H1 (cell line): ENCODE results near the gene SPDEF. TPM values are rescaled to one million over a fixed set of nuclear protein-coding genes. Genes with fewer than 3 reads are reported as not detected.
A peak's percentile ranks its signal among the peaks of the same experiment; 100 is the strongest.

Experiments
- CTCF ChIA-PET: fragments of 300-600 bp; sonication (Branson Sonifier 250); formaldehyde crosslinking; loops from one replicate; lab custom pipeline; 2021; ENCODE audit not compliant: partially characterized antibody; lab: Charles Lee
- POLR2A ChIA-PET: fragments of 300-600 bp; sonication (Branson Sonifier 250); formaldehyde crosslinking; loops from one replicate; lab custom pipeline; 2021; ENCODE audit warnings: inconsistent platforms; ENCODE audit not compliant: partially characterized antibody; lab: Charles Lee
- DNase-seq, 2 experiments: peaks; one replicate each; pipeline versions ENCODE4 v3.0.0 to v3.0.0-alpha.2; 2010 to 2022; ENCODE audit warnings: low spot score in 2 of 2, low read depth in 1 of 2, mixed read lengths in 1 of 2
- FAIRE-seq: peaks from 2 replicates; lab custom pipeline; 2011; peaks lifted over from hg19 to GRCh38; lab: Jason Lieb, UNC
- H2AFZ ChIP-seq: 2 replicates; pipeline ENCODE4 v1.8.1; 2012; ENCODE audit warnings: low read length, inconsistent platforms
- H2AK5ac ChIP-seq: 2 replicates; pipeline ENCODE4 v1.6.1; 2013; ENCODE audit warnings: low read depth, low read length
- H2BK120ac ChIP-seq: replicated peaks from 2 replicates; pipeline ENCODE3; 2013; ENCODE audit warnings: low read depth, low read length, inconsistent platforms
- H2BK12ac ChIP-seq: 2 replicates; pipeline ENCODE4 v1.6.1; 2013; ENCODE audit warnings: low read depth, low read length
- H2BK15ac ChIP-seq: 2 replicates; pipeline ENCODE4 v1.6.1; 2013; ENCODE audit warnings: low read length
- H2BK20ac ChIP-seq: 2 replicates; pipeline ENCODE4 v1.6.1; 2013; ENCODE audit warnings: low read length
- H2BK5ac ChIP-seq: 2 replicates; pipeline ENCODE4 v1.6.1; 2013; ENCODE audit warnings: low read depth, low read length
- H3K14ac ChIP-seq: 2 replicates; pipeline ENCODE4 v1.6.1; 2013; ENCODE audit warnings: inconsistent platforms; ENCODE audit not compliant: insufficient read length
- H3K18ac ChIP-seq: 2 replicates; pipeline ENCODE4 v1.6.1; 2013; ENCODE audit warnings: low read length; ENCODE audit errors: extremely low read depth
- H3K23ac ChIP-seq: 2 replicates; pipeline ENCODE4 v1.6.1; 2013; ENCODE audit warnings: inconsistent platforms; ENCODE audit not compliant: insufficient read length
- H3K23me2 ChIP-seq: 2 replicates; pipeline ENCODE4 v1.6.1; 2013; ENCODE audit warnings: low read depth, low read length
- H3K27ac ChIP-seq: 2 replicates; pipeline ENCODE4 v1.6.1; 2011; ENCODE audit warnings: low read depth, low read length, inconsistent platforms
- H3K27me3 ChIP-seq, 4 experiments: replicated peaks in 1 of 4; 1 replicate in 1 of 4; 2 replicates in 3 of 4; pipeline versions ENCODE4 v1.6.1 to v1.8.1; 2011 to 2013; ENCODE audit warnings: low read length in 3 of 4, mild to moderate bottlenecking in 3 of 4, inconsistent platforms in 2 of 4, mixed read lengths in 2 of 4, moderate library complexity in 1 of 4; ENCODE audit not compliant: control insufficient read depth in 3 of 4, insufficient read depth in 3 of 4; ENCODE audit errors: extremely low read depth in 1 of 4
- H3K36me3 ChIP-seq, 4 experiments: 2 replicates each; pipeline versions ENCODE4 v1.6.1 to v1.8.1; 2011 to 2013; ENCODE audit warnings: mild to moderate bottlenecking in 4 of 4, low read length in 3 of 4, moderate library complexity in 2 of 4, control low read depth in 1 of 4, inconsistent platforms in 1 of 4; ENCODE audit not compliant: insufficient read depth in 4 of 4, control insufficient read depth in 2 of 4
- H3K4ac ChIP-seq: replicated peaks from 2 replicates; pipeline ENCODE3; 2013; ENCODE audit warnings: low read length, low read depth, mixed read lengths, inconsistent platforms; ENCODE audit not compliant: insufficient read length
- H3K4me1 ChIP-seq, 4 experiments: replicated peaks in 1 of 4; 1 replicate in 1 of 4; 2 replicates in 3 of 4; pipeline versions ENCODE4 v1.6.1 to v1.8.1; 2011 to 2013; ENCODE audit warnings: low read length in 3 of 4, inconsistent platforms in 2 of 4, mixed read lengths in 1 of 4; ENCODE audit not compliant: insufficient read depth in 4 of 4, control insufficient read depth in 3 of 4
- H3K4me2 ChIP-seq, 2 experiments: 2 replicates each; pipeline versions ENCODE4 v1.6.1 to v1.8.1; 2011 to 2013; ENCODE audit warnings: low read depth in 2 of 2, low read length in 2 of 2, control low read depth in 1 of 2, inconsistent platforms in 1 of 2, mild to moderate bottlenecking in 1 of 2; ENCODE audit not compliant: insufficient read depth in 1 of 2
- H3K4me3 ChIP-seq, 4 experiments: fragments of 200-600, 300-600 bp in 1 of 4; sonication (generic), shearing (Covaris generic), sonication (Bioruptor Twin) in 1 of 4; 2 replicates each; pipeline versions ENCODE4 v1.5.1 to v1.8.1; 2011 to 2016; ENCODE audit warnings: low read length in 4 of 4, low read depth in 3 of 4, control low read depth in 2 of 4, inconsistent platforms in 2 of 4, mild to moderate bottlenecking in 2 of 4, mixed read lengths in 1 of 4, moderate library complexity in 1 of 4; ENCODE audit not compliant: insufficient read depth in 2 of 4; ENCODE audit errors: extremely low read depth in 1 of 4
- H3K56ac ChIP-seq: replicated peaks from 2 replicates; pipeline ENCODE3; 2013; ENCODE audit warnings: low read depth, mild to moderate bottlenecking, mixed read lengths, low read length, inconsistent platforms; ENCODE audit not compliant: insufficient read length
- H3K79me1 ChIP-seq: 2 replicates; pipeline ENCODE4 v1.6.1; 2013; ENCODE audit warnings: low read depth, low read length, control low read depth
- H3K79me2 ChIP-seq, 2 experiments: 2 replicates each; pipeline versions ENCODE4 v1.6.1 to v1.8.1; 2012 to 2013; ENCODE audit warnings: low read length in 2 of 2, mild to moderate bottlenecking in 2 of 2, inconsistent platforms in 1 of 2; ENCODE audit not compliant: insufficient read depth in 2 of 2, control insufficient read depth in 1 of 2
- H3K9ac ChIP-seq, 4 experiments: replicated peaks in 1 of 4; 1 replicate in 1 of 4; 2 replicates in 3 of 4; pipeline versions ENCODE4 v1.6.1 to v1.8.1; 2011 to 2013; ENCODE audit warnings: low read depth in 3 of 4, low read length in 3 of 4, control low read depth in 2 of 4, mild to moderate bottlenecking in 2 of 4, moderate library complexity in 2 of 4, inconsistent platforms in 1 of 4; ENCODE audit errors: extremely low read depth in 1 of 4
- H3K9me3 ChIP-seq, 2 experiments: 2 replicates each; pipeline versions ENCODE4 v1.6.1 to v1.8.1; 2012 to 2013; ENCODE audit warnings: mild to moderate bottlenecking in 2 of 2, moderate library complexity in 2 of 2, control low read depth in 1 of 2, inconsistent platforms in 1 of 2, low read depth in 1 of 2, low read length in 1 of 2, mixed read lengths in 1 of 2; ENCODE audit not compliant: insufficient read depth in 2 of 2
- H4K20me1 ChIP-seq, 2 experiments: replicated peaks in 1 of 2; 2 replicates each; pipeline versions ENCODE3 to v1.8.1; 2011 to 2013; ENCODE audit warnings: inconsistent platforms in 2 of 2, low read length in 2 of 2, mild to moderate bottlenecking in 1 of 2; ENCODE audit not compliant: insufficient read depth in 2 of 2, control insufficient read depth in 1 of 2
- H4K5ac ChIP-seq: 2 replicates; pipeline ENCODE4 v1.6.1; 2013; ENCODE audit warnings: low read length, low read depth, mixed read lengths, inconsistent platforms; ENCODE audit not compliant: insufficient read length
- H4K8ac ChIP-seq: 2 replicates; pipeline ENCODE4 v1.8.0; 2013; ENCODE audit warnings: mild to moderate bottlenecking, moderate library complexity, low read length, inconsistent platforms; ENCODE audit not compliant: insufficient read depth; ENCODE audit errors: extremely low read depth
- H4K91ac ChIP-seq: replicated peaks from 2 replicates; pipeline ENCODE3; 2013; ENCODE audit warnings: low read length, mixed read lengths, inconsistent platforms; ENCODE audit not compliant: insufficient read length
- CHD1 ChIP-seq: IDR thresholded peaks from 2 replicates; pipeline ENCODE4 v1.6.1; 2012; ENCODE audit warnings: low read depth, low read length, improper control_type of control experiment
- KDM5A ChIP-seq: fragments of 200-600 bp; IDR thresholded peaks from 2 replicates; pipeline ENCODE4 v1.7.1; 2012; ENCODE audit warnings: mild to moderate bottlenecking, low read length, inconsistent platforms, mixed read lengths
- NRF1 ChIP-seq: IDR thresholded peaks from 2 replicates; pipeline ENCODE4 v1.6.1; 2011; ENCODE audit warnings: mild to moderate bottlenecking, low read depth, low read length, improper control_type of control experiment
- SIN3A ChIP-seq, 2 experiments: IDR thresholded peaks in 1 of 2; conservative IDR thresholded peaks in 1 of 2; 2 replicates each; pipeline ENCODE4 v1.6.1; 2011 to 2012; ENCODE audit warnings: low read length in 2 of 2, improper control_type of control experiment in 1 of 2, low read depth in 1 of 2, mild to moderate bottlenecking in 1 of 2
- WGBS, 2 experiments: shearing (Covaris generic) in 1 of 2; methylation state at CpG; one replicate each; pipeline versions ENCODE4 v1.1.6 to v1.1.7; 2013 to 2015; ENCODE audit warnings: low lambda C conversion rate in 2 of 2, mixed read lengths in 2 of 2, inconsistent platforms in 1 of 2, low coverage in 1 of 2, missing lambda C conversion rate in 1 of 2; ENCODE audit not compliant: insufficient replicate concordance in 2 of 2, insufficient coverage in 1 of 2, insufficient read length in 1 of 2; ENCODE audit errors: extremely low coverage in 1 of 2, missing lambda C conversion rate in 1 of 2; 5-methylcytosine and 5-hydroxymethylcytosine counted together
- polyA plus RNA-seq, 7 experiments: library from polyadenylated mRNA; depleted of rRNA in 3 of 7; stranded (reverse) in 5 of 7; unstranded in 2 of 7; fragments of >200 nt in 5 of 7; fragments of 200-250 nt in 2 of 7; gene quantifications; 1 replicate in 5 of 7; 2 replicates in 1 of 7; 4 replicates in 1 of 7; pipeline versions ENCODE4 v1.2.1 to v1.2.3, GENCODE V29; 2011 to 2013; ENCODE audit warnings: missing spikeins in 2 of 7, mixed read lengths in 2 of 7
- total RNA-seq: library from RNA; stranded (reverse); fragmentation: NEBNext Ultra II Directional; extraction: Animal tissue kit (Norgen Biotek cat#: 25700); gene quantifications from 2 replicates; pipeline ENCODE4 v1.2.1, GENCODE V29; 2021

SPDEF gene
- total and polyA plus RNA-seq, 2 of the 8 experiments (the other 6 are each of a cell fraction or from before 2014, with no cell fraction given): 0.15 to 0.30 TPM

- peak overlapping the region; percentile 7 to 94 for H3K4me2 ChIP-seq
- H3K4ac ChIP-seq: no peak overlapping the region
- no peak overlapping the region for H3K56ac ChIP-seq
- H4K8ac ChIP-seq: no peak overlapping the region
- no peaks in the 10 kb centered on the region; the same call in 1 of the 2 replicates for H3K23me2 ChIP-seq
- CTCF ChIA-PET: interaction anchor here (0.6 to 8.4 kb wide), 17 partner anchors 8 to 263 kb away, joined by 3 to 79 read pairs (median 4); partner anchors contain the start of gene BLTP3A
- H3K27ac ChIP-seq: no peak overlapping the region
- no peaks in the 10 kb centered on the region; a peak in 1 of 8 replicates for H3K36me3 ChIP-seq
- no peak overlapping the region for H4K5ac ChIP-seq
- 0 out of 2 replicates have a peak overlapping the region, but pooled peaks have one; percentile 47 for H2BK15ac ChIP-seq
- no peak overlapping the region for H4K91ac ChIP-seq
- no peaks in the 10 kb centered on the region for H3K79me2 ChIP-seq
- H3K18ac ChIP-seq: peak overlapping the region; percentile 72; the same call in 1 of the 2 replicates
- DNase-seq: no peak
- no peak overlapping the region for H3K14ac ChIP-seq
- peak overlapping the region; percentile 32; the same call in 1 of the 2 replicates for H2AK5ac ChIP-seq
- H3K23ac ChIP-seq: no peak overlapping the region
- H3K9me3 ChIP-seq: no peaks in the 10 kb centered on the region
- H4K20me1 ChIP-seq: no peaks in the 10 kb centered on the region
- no peak overlapping the region for H2AFZ ChIP-seq
- H2BK5ac ChIP-seq: 0 out of 2 replicates have a peak overlapping the region, but pooled peaks have one; percentile 7
- H3K4me3 ChIP-seq: peak overlapping the region in 2 of 4 experiments; percentile 18 to 54; a peak in 2 of 8 replicates
- WGBS, 2 experiments: 85% methylated on average over 12 of the region's 12 CpGs; no CpG with 5 or more reads in 1 of the 2 experiments
- POLR2A ChIA-PET: interaction anchor here (0.6 to 3.1 kb wide), 5 partner anchors 8 to 361 kb away, joined by 4 to 15 read pairs (median 5); partner anchors contain the start of gene ANKS1A
- H3K79me1 ChIP-seq: no peaks in the 10 kb centered on the region
- H2BK120ac ChIP-seq: no peak overlapping the region
- no peaks in the 10 kb centered on the region for H3K27me3 ChIP-seq
- peak overlapping the region; percentile 50; the same call in 1 of the 2 replicates for H2BK12ac ChIP-seq
- 0 out of 2 replicates have a peak overlapping the region, but pooled peaks have one; percentile 36 for H2BK20ac ChIP-seq
- no peak overlapping the region for H3K9ac ChIP-seq
- FAIRE-seq: no peak
- H3K4me1 ChIP-seq: peaks cover 3 to 20% (median 9%) of the 10 kb centered on the region in 4 experiments
- TF ChIP-seq SIN3A (conservative IDR thresholded peaks at IDR 0.05 in 1 of 2, IDR thresholded peaks at IDR 0.05 in 1 of 2; ENCODE audit: low read depth in 1 of 2, low read length in 2 of 2): no peak
- no peak for TF ChIP-seq NRF1
- no peak for TF ChIP-seq KDM5A
- no peak for TF ChIP-seq CHD1
Observed at GRCh38 chr6:34527751-34528670, 28.1 kb downstream of the SPDEF start.
